ENCODE measurements around the gene TRIM67.

The TRIM67 gene

DNA sequence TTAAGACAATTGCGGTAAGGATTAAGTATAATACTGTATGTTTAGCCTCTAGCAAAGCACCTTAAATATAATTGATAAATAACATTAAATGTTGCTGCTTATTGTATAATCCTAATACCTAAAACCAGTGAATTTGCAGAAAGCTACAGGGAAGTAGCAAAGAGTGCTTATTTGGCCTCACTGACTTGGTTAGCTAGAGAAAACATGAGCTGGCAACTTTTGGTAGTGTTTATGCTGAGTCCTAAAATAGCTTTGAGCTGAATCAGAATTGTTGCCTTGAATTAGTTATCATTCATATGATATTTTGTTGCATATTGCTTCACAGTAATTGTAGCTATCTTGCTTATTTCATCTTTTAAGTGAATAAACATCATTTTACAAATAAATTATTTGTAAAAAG lies 3.5 kb downstream of the TRIM67 start:
- ATAC-seq = no peak
- Mint-ChIP-seq H3K27ac (no peak overlapping the region), H3K27me3 (peaks cover 74% of the 10 kb centered on the region), H3K4me3 (no peak overlapping the region), H3K9me3 (no peaks in the 10 kb centered on the region), H3K4me1 (peaks cover 20% of the 10 kb centered on the region)
- DNase-seq = no peak

DNA sequence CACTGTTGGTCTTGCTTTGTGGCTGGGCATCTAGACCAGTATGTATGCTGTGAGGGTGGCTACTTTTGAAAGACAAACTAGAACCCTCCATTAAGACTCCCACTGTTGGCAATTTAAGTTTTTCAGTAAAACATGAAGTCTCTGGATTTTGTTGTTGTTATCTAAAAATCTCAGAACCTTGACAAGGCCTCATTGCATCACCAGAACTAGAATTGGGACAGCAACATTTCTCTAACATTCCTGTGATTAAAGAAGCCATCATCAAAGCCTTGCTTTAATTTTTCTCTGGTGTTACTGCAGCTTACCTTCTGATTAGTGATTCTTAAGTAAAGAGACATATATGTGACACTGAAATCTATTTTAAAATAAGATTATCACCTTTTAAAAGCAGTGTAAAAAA lies 4.5 kb downstream of the TRIM67 start:
- H3K4me3 Mint-ChIP-seq = no peak overlapping the region
- DNase-seq = no peak
- no peak for ATAC-seq
- peaks cover 10% of the 10 kb centered on the region for H3K4me1 Mint-ChIP-seq
- no peak overlapping the region for H3K27ac Mint-ChIP-seq
- peaks cover 64% of the 10 kb centered on the region for H3K27me3 Mint-ChIP-seq
- H3K9me3 Mint-ChIP-seq = no peaks in the 10 kb centered on the region

DNA sequence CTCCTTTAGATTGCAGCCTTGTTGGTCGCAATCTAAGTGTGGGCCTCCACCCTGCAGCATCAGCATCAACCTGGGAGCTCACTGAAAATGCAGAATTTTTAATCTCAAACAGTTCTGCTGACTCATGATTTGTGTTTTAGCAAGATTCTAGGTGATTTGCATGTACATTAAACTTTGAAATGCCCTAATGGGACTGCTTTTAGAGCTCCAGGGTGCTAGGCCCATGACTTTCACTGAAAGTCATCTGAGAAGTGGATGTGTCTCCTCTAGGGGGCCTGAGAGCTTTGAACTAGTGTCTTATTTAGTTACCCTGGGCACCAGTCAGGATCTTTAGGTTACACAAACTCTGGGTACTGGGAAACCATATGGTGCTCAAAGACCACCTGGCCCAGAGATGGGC lies 9.0 kb downstream of the TRIM67 start:
- Mint-ChIP-seq H3K4me3 (no peak overlapping the region), H3K27ac (no peak overlapping the region), H3K9me3 (no peaks in the 10 kb centered on the region), H3K27me3 (peaks cover 53% of the 10 kb centered on the region), H3K4me1 (no peaks in the 10 kb centered on the region)
- DNase-seq (no peak), ATAC-seq (no peak)

DNA sequence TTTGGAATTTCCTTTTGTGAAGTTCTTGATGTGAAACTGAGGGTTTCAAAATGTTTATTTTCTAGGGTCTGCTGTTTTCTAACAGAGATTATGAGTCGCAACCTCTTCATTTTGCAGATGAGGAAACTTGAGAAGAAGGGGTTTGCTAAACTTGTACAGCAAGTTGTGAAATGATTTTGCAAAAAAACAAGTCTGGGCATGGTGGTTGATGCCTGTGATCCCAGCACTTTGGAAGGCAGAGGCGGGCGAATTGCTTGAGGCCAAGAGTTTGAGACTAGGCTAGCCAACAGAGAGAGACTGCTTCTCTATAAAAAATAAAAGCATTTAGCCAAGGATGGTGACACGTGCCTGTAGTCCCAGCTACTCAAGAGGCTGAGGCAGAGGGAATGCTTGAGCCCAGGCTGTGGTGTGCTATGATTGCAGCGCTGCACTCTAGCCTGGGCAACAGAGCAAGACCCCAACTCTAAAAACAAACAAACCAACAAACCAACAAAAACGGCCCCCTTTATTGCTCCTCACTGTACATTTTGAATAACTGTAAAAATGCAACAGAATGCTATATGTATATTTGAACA lies 9.9 kb downstream of the TRIM67 start:
- H3K9me3 Mint-ChIP-seq = no peaks in the 10 kb centered on the region
- no peaks in the 10 kb centered on the region for H3K4me1 Mint-ChIP-seq
- peaks cover 53% of the 10 kb centered on the region for H3K27me3 Mint-ChIP-seq
- H3K4me3 Mint-ChIP-seq = no peak overlapping the region
- no peak for ATAC-seq
- no peak overlapping the region for H3K27ac Mint-ChIP-seq
- DNase-seq = no peak

DNA sequence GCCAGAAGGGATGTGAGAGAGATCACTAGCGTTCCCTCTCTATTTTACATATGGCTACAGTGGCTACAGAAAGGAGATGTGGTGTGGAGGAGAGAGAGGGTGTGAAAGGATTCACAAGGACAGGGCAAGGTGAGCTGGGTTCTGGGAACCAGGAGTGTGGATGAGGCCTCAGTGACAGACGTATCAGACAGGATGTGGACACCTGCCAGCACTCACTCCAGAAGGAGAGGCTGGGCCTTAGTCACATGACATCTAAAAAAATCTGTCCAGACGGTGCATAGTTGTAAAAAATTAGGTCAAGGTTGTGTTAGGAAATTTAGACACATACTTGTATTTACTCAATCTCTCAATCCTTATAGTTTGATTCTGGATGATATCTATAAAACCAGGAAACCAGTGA lies 10.6 kb downstream of the TRIM67 start:
- H3K27me3 Mint-ChIP-seq = peaks cover 56% of the 10 kb centered on the region
- H3K4me1 Mint-ChIP-seq = no peaks in the 10 kb centered on the region
- H3K4me3 Mint-ChIP-seq = no peak overlapping the region
- ATAC-seq = no peak
- no peaks in the 10 kb centered on the region for H3K9me3 Mint-ChIP-seq
- DNase-seq = no peak
- H3K27ac Mint-ChIP-seq = no peak overlapping the region

DNA sequence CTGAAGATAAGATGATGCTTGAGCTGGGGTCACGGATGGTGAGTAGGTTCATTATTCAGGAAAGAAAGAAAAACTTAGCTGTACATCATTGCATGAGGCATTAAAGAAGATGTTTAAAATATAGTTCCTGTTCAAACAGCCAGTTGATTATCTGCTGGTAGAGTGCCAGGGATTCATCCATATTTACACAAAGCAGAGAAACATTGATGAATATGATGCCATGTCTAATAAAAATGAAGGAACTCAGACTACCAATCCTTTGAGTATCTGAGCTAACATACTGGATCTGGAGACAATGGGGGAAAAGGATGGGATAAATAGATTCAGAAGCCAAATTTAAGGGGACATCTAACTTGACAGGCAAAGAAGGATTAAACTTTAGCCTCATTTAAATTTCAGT lies 14.6 kb downstream of the TRIM67 start:
- no peaks in the 10 kb centered on the region for H3K9me3 Mint-ChIP-seq
- no peak overlapping the region for H3K27ac Mint-ChIP-seq
- H3K4me3 Mint-ChIP-seq = no peak overlapping the region
- peaks cover 72% of the 10 kb centered on the region for H3K27me3 Mint-ChIP-seq
- no peaks in the 10 kb centered on the region for H3K4me1 Mint-ChIP-seq
- ATAC-seq = no peak
- DNase-seq = no peak

DNA sequence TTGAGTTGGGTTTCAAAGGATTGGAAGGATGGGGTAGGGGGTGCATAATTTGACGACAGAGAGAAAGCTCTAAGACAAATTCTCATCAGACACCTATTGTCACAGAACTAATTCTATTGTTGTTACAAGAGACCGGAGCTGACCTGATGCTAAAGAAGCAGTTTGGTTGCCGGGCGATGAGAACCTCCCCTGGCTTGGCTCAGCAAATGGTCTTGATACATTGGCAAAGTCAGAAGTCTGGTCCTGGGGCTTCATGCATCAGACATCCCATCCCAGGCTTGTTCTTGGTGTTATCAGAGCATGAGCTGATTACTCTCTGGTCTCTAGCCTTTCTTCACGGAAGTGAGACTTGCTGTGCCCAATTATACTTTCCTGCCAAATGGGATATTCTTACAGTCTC lies 15.4 kb downstream of the TRIM67 start:
- no peak for DNase-seq
- Mint-ChIP-seq H3K9me3 (no peaks in the 10 kb centered on the region), H3K4me3 (no peak overlapping the region), H3K27ac (no peak overlapping the region), H3K27me3 (peaks cover 75% of the 10 kb centered on the region), H3K4me1 (no peaks in the 10 kb centered on the region)
- no peak for ATAC-seq

GRCh38 chr1:231177936-231178335 lies 16.1 kb downstream of the TRIM67 start:
- peaks cover 79% of the 10 kb centered on the region for H3K27me3 Mint-ChIP-seq
- no peaks in the 10 kb centered on the region for H3K4me1 Mint-ChIP-seq
- no peak overlapping the region for H3K4me3 Mint-ChIP-seq
- ATAC-seq (no peak), DNase-seq (no peak)
- H3K9me3 Mint-ChIP-seq = no peaks in the 10 kb centered on the region
- H3K27ac Mint-ChIP-seq = no peak overlapping the region

DNA sequence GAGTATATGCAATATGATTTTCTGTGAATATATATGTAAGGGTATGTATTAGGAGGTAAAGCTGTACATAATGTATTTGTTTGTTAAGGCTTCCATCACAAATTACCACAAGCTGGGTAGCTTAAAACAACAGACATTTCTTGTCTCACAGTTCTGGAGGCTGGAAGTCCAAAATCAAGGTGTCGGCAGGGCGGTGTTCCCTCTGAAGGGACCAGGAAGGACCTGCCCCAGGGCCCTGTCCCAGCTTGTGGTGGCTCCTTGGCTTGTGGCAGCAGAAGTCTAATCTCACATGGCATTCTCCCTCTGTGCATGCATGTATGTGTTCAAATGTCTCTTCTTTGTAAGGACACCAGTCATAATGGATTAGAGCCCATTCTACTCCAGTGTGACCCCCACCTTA lies 17.1 kb downstream of the TRIM67 start:
- Mint-ChIP-seq H3K9me3 (no peaks in the 10 kb centered on the region), H3K27ac (no peak overlapping the region), H3K4me3 (no peak overlapping the region), H3K27me3 (peaks cover 71% of the 10 kb centered on the region), H3K4me1 (no peaks in the 10 kb centered on the region)
- no peak for ATAC-seq
- DNase-seq = no peak

GRCh38 chr1:231180034-231180433 lies 18.2 kb downstream of the TRIM67 start:
- H3K27ac Mint-ChIP-seq = no peak overlapping the region
- ATAC-seq (no peak), DNase-seq (no peak)
- peaks cover 71% of the 10 kb centered on the region for H3K27me3 Mint-ChIP-seq
- no peak overlapping the region for H3K4me3 Mint-ChIP-seq
- no peaks in the 10 kb centered on the region for H3K9me3 Mint-ChIP-seq
- no peaks in the 10 kb centered on the region for H3K4me1 Mint-ChIP-seq

GRCh38 chr1:231181271-231181670 lies 19.4 kb downstream of the TRIM67 start:
- Mint-ChIP-seq H3K27me3 (peaks cover 71% of the 10 kb centered on the region), H3K9me3 (no peaks in the 10 kb centered on the region), H3K27ac (no peak overlapping the region), H3K4me1 (no peaks in the 10 kb centered on the region), H3K4me3 (no peak overlapping the region)
- DNase-seq (no peak), ATAC-seq (no peak)

GRCh38 chr1:231182317-231182716 lies 20.5 kb downstream of the TRIM67 start:
- no peaks in the 10 kb centered on the region for H3K4me1 Mint-ChIP-seq
- no peak overlapping the region for H3K4me3 Mint-ChIP-seq
- H3K27me3 Mint-ChIP-seq = peaks cover 71% of the 10 kb centered on the region
- no peaks in the 10 kb centered on the region for H3K9me3 Mint-ChIP-seq
- ATAC-seq = no peak
- H3K27ac Mint-ChIP-seq = no peak overlapping the region
- no peak for DNase-seq

- no peak overlapping the region for H3K27ac Mint-ChIP-seq
- H3K27me3 Mint-ChIP-seq = peaks cover 71% of the 10 kb centered on the region
- H3K4me3 Mint-ChIP-seq = no peak overlapping the region
These were observed 22.1 kb downstream of the TRIM67 start for GRCh38 chr1:231183639-231184590.

DNA sequence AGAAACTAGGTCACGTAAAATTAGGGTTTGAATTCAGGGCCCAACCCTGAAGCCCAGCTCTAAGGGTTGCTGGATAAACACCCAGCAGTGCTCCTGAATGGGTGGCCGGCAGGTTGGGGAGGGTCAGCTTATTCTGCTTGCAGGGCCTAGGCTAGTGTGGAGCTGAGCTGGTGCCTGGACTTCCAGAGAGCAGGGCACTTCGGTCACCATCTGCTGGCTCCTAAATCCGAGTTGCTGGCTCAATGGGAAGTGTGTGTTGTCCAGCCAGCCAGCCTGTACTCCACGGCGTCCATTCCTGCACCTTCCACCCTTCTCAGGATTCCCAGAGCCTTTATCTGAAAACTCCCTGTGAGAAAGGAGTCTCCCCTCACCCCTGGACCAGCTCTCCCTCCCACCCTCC lies 23.0 kb downstream of the TRIM67 start:
- DNase-seq = no peak
- Mint-ChIP-seq H3K4me3 (no peak overlapping the region), H3K27me3 (peaks cover 70% of the 10 kb centered on the region), H3K9me3 (no peaks in the 10 kb centered on the region), H3K4me1 (no peaks in the 10 kb centered on the region), H3K27ac (no peak overlapping the region)
- no peak for ATAC-seq

More at GRCh38 chr1:231183639-231184590, 22.1 kb downstream of the TRIM67 start:
- Mint-ChIP-seq H3K9me3 (no peaks in the 10 kb centered on the region), H3K4me1 (no peaks in the 10 kb centered on the region)
- DNase-seq (no peak), ATAC-seq (no peak)

- no peak for ATAC-seq
- H3K4me3 Mint-ChIP-seq = no peak overlapping the region
These were observed 23.5 kb downstream of the TRIM67 start for GRCh38 chr1:231185391-231185790.

GRCh38 chr1:231186356-231187115 lies 24.7 kb downstream of the TRIM67 start:
- Mint-ChIP-seq H3K9me3 (no peaks in the 10 kb centered on the region), H3K27me3 (peaks cover 74% of the 10 kb centered on the region), H3K27ac (no peak overlapping the region), H3K4me3 (no peak overlapping the region), H3K4me1 (no peaks in the 10 kb centered on the region)
- DNase-seq (no peak), ATAC-seq (no peak)

More at GRCh38 chr1:231185391-231185790, 23.5 kb downstream of the TRIM67 start:
- Mint-ChIP-seq H3K4me1 (no peaks in the 10 kb centered on the region), H3K27ac (no peak overlapping the region), H3K27me3 (peaks cover 67% of the 10 kb centered on the region), H3K9me3 (no peaks in the 10 kb centered on the region)
- no peak for DNase-seq
